ENCODE measurements around the gene RBM47.
"Not testable (repeated sequence)": the region's sequence is repeated elsewhere in the genome, so short reads cannot be mapped to it uniquely, and the experiment has no call there.

Gene RBM47

DNA sequence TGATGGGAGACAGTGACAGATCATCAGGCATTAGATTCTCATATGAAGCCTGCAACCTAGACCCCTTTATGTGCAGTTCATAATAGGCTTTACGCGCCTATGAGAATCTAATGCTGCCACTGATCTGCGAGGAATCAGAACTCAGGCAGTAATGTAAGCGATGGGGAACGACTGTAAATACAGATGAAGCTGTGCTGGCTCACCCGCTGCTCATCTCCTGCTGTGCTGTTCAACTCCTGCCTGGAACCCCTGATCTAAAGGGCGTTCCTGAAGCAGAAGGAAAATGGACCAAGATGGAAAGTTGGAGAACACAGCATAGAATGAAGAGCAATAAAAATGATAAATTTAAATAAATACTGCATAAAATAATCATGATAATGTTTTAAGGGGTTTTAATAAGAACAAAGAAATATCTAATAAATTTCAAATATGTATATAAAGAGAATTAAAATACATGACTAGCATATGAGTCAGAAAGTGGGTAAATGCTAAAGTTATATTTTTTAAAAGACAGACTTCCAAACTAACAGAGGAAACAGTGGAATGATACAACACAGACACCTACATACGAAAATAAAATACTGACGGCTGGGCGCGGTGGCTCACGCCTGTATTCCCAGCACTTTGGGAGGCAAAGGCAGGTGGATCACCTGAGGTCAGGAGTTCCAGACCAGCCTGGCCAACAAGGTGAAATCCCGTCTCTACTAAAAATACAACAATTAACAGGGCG is 59.2 kb downstream of the RBM47 start:
- no peak for DNase-seq (ENCODE audit: low read depth)
- TF ChIP-seq, protein P1, sequence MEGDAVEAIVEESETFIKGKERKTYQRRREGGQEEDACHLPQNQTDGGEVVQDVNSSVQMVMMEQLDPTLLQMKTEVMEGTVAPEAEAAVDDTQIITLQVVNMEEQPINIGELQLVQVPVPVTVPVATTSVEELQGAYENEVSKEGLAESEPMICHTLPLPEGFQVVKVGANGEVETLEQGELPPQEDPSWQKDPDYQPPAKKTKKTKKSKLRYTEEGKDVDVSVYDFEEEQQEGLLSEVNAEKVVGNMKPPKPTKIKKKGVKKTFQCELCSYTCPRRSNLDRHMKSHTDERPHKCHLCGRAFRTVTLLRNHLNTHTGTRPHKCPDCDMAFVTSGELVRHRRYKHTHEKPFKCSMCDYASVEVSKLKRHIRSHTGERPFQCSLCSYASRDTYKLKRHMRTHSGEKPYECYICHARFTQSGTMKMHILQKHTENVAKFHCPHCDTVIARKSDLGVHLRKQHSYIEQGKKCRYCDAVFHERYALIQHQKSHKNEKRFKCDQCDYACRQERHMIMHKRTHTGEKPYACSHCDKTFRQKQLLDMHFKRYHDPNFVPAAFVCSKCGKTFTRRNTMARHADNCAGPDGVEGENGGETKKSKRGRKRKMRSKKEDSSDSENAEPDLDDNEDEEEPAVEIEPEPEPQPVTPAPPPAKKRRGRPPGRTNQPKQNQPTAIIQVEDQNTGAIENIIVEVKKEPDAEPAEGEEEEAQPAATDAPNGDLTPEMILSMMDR (conservative IDR thresholded peaks at IDR 0.05; ENCODE audit: control insufficient read depth, insufficient read depth, low read depth, low read length): no peak
- no peak overlapping the region for H3K4me3 ChIP-seq (ENCODE audit: control insufficient read depth, low read depth, low read length)

DNA sequence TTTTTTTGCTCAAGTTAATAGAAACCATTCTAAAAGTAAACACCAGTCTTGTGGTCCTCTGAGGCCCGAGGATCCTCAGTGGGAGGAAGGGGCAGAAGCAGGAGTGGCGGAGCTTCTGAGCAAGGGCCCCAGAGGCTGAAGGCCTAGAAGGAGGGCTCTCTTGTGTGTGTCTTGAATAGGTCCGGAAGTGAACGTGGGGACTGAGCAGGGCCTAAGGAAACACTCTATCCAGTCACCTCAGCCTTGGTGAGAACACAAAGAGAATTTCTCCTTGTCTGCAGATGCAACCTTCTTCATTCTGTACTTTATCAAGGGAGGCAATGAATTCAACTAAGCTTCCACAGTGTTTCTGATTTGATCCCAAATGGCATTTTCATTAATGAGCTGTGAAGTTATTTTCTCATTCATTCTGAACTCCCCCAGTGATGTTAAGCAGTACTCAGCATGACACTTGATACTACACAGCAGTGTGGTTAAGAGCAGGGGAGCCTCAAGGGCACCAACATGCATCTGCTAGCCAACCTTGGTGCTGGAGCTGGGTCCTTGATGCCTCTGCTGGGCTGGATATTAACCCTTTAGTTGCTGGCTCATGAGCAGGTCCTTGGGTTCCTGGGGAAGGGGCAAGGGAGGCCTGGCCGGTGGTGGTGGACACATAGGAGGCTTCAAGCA is 64.7 kb downstream of the RBM47 start:
- DNase-seq (ENCODE audit: low read depth): no peak
- H3K4me3 ChIP-seq (ENCODE audit: control insufficient read depth, low read depth, low read length): no peak overlapping the region
- TF ChIP-seq, protein P1 (conservative IDR thresholded peaks at IDR 0.05; ENCODE audit: control insufficient read depth, insufficient read depth, low read depth, low read length): no peak

DNA sequence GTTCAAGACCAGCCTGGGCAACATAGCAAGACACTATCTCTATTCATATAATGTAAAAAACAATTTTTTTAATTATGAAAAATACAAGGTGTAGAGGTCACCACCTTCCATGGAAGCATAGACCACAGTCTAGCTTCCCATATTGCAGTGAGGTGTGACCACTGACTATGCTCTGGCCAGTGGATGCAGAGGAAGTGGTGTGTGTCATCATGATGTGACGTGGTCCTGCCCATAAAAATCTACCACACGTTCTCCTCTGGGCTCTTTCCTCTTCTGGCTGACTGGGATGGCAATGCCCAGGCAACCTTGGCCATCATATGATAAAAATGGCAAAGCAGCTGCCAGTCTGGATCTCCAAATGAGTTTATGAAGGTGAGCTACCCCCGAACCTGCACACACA is 65.7 kb downstream of the RBM47 start:
- TF ChIP-seq, protein P1 (conservative IDR thresholded peaks at IDR 0.05; ENCODE audit: control insufficient read depth, insufficient read depth, low read depth, low read length): no peak
- peak; percentile 36 for DNase-seq (ENCODE audit: low read depth)
- H3K4me3 ChIP-seq (ENCODE audit: control insufficient read depth, low read depth, low read length): no peak overlapping the region

DNA sequence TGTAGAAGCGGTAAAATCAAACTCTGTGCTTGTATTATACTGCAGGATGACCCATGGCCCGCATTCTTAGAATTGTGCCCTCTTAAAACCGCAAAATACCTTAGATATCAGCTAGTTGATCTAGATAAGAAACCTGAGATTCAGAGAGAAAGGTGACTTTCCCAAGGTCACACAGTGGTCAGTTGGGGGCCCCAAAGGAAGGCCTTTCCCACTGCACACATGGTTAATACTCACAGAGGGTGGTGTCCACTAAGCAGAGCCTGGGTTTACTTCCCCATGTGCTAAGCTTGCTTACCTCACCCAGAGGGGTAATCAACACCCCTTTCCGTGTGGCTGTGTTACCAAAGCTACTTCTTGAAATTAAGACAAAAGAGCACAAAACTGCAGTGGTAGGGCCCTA is 66.3 kb downstream of the RBM47 start:
- H3K4me3 ChIP-seq (ENCODE audit: control insufficient read depth, low read depth, low read length): no peak overlapping the region
- no peak for DNase-seq (ENCODE audit: low read depth)
- TF ChIP-seq, protein P1 (conservative IDR thresholded peaks at IDR 0.05; ENCODE audit: control insufficient read depth, insufficient read depth, low read depth, low read length): no peak

DNA sequence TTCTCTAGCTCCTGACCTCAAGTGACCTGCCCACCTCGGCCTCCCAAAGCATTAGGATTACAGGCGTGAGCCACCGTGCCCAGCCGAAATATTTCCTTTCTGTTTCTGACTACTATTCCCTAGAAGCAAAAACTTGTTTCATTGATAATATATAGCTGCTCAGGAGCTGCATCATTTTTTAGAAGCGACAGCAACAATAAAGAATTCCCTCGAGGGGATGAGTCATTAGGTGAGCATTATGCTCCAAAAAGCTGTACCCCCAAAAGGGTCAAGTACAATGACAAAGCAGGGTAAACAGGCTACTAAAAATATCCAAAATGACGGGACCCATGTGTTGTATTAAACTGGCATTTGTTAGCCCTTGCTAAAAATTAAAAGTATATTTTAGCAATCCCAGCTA is 67.0 kb downstream of the RBM47 start:
- no peak overlapping the region for H3K4me3 ChIP-seq (ENCODE audit: control insufficient read depth, low read depth, low read length)
- TF ChIP-seq, protein P1 (conservative IDR thresholded peaks at IDR 0.05; ENCODE audit: control insufficient read depth, insufficient read depth, low read depth, low read length): no peak
- peak; percentile 45 for DNase-seq (ENCODE audit: low read depth)

DNA sequence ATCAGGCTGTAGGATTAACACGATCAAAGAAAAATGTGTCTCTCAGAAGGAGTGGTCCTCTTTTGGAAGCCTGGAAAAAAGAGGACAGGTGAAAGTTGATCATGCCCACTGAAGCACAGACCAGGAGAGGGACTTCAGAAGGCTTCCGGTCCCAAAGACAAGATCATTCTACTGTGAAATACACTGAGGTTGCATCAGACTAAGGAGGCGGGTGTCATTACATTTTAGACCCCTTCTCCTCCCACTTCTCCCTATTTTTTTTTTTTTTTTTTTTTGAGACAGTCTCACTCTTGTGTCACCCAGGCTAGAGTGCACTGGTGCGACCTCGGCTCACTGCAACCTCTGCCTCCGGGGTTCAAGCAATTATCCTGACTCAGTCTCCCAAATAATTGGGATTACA is 67.5 kb downstream of the RBM47 start:
- H3K4me3 ChIP-seq (ENCODE audit: control insufficient read depth, low read depth, low read length): no peak overlapping the region
- TF ChIP-seq, protein P1 (conservative IDR thresholded peaks at IDR 0.05; ENCODE audit: control insufficient read depth, insufficient read depth, low read depth, low read length): no peak
- no peak for DNase-seq (ENCODE audit: low read depth)

DNA sequence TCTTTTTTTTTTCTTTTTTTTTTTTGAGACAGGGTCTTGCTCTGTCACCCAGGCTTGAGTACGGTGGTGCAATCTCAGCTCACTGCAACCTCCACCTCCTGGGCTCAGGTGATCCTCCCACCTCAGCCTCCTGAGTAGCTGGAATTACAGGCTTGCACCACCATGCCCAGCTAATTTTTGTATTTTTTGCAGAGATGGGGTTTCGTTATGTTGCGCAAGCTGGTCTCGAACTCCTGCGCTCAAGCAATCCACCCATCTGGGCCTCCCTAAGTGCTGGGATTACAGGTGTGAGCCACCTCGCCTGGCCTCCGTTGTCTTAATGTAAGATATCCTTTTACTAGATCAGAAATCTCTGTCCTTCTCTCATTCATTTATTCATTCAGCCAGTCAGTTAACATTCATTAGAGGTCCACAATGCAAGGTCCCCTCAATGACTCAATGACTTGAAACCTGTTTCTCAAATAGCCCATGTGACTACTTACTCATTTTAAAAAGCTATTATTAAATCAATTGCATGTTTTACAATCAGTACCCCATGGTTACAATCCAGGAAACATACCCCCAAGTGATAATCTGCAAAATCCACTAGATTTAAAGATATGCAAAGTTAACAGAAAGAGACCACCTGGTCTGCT is 68.0 kb downstream of the RBM47 start:
- not testable (repeated sequence) for DNase-seq (ENCODE audit: low read depth)

More for the DNA sequence above, 68.0 kb downstream of the RBM47 start:
- not testable (repeated sequence) for H3K4me3 ChIP-seq (ENCODE audit: control insufficient read depth, low read depth, low read length)

All from fibroblast of mammary gland (primary cell).